Lower lobe of right lung (tissue), 2 donors: ENCODE measurements around the gene PPP1R17. TPM values are rescaled to one million over a fixed set of nuclear protein-coding genes. Genes with fewer than 3 reads are reported as not detected.
A peak's percentile ranks its signal among the peaks of the same experiment; 100 is the strongest.

Experiments
- ATAC-seq, 2 donors: fragments of 200-7000 bp; cut with Tn5 transposase; one replicate each; pipeline ENCODE4 v1.9.1; 2020 to 2022; ENCODE audit warnings: mild to moderate bottlenecking in 2 of 2, moderate library complexity in 2 of 2
- DNase-seq: peaks from one replicate; pipeline ENCODE4 v3.0.0-alpha.2; 2020
- H3K27ac ChIP-seq: fragments of 200-600 bp; one replicate; pipeline ENCODE4 v1.8.0; 2022
- H3K27me3 ChIP-seq: fragments of 200-600 bp; one replicate; pipeline ENCODE4 v1.8.0; 2022; ENCODE audit warnings: low read depth
- H3K36me3 ChIP-seq: fragments of 200-600 bp; one replicate; pipeline ENCODE4 v1.8.0; 2022; ENCODE audit warnings: mild to moderate bottlenecking
- H3K4me1 ChIP-seq: fragments of 200-600 bp; one replicate; pipeline ENCODE4 v1.8.0; 2022
- H3K4me3 ChIP-seq: fragments of 200-600 bp; one replicate; pipeline ENCODE4 v1.8.0; 2022; ENCODE audit warnings: mild to moderate bottlenecking
- H3K9me3 ChIP-seq: fragments of 200-600 bp; one replicate; pipeline ENCODE4 v1.8.0; 2022
- CTCF ChIP-seq: fragments of 200-600 bp; IDR thresholded peaks from one replicate; pipeline ENCODE4 v1.8.0; 2022; ENCODE audit warnings: antibody characterized with exemption, mild to moderate bottlenecking
- intact Hi-C: fragments of 100-400 bp; cut with DNase I; formaldehyde crosslinking; loops from one replicate; pipeline ENCODE4 v1.11.0; 2022
- long read RNA-seq: library from polyadenylated mRNA; unstranded; transcript quantifications from one replicate; pipeline ENCODE4 v2.0.0, GENCODE V29; 2021
- total RNA-seq: library from RNA; stranded (reverse); fragmentation: NEBNext Ultra II Directional; extraction: Animal tissue kit (Norgen Biotek cat#: 25700); gene quantifications from one replicate; pipeline ENCODE4 v1.2.1, GENCODE V29; 2021
- donor health status: DM: no; HTN: yes; CAD: no; lungs with severe emphysema.

PPP1R17 gene
- total RNA-seq: not detected
- long read RNA-seq: 0 reads

- Histone ChIP-seq H3K27ac (no peak within 1 kb of the TSS), H3K9me3 (no peaks in the 10 kb centered on the region), H3K27me3 (no peaks in the 10 kb centered on the region), H3K4me1 (peaks cover 6% of the 10 kb centered on the region), H3K36me3 (no peaks in the 10 kb centered on the region), H3K4me3 (no peak within 1 kb of the TSS)
- intact Hi-C loops: no loop called here
- DNase-seq (no peak), ATAC-seq (no peak)
- no peak for TF ChIP-seq CTCF
These were observed at the start of gene PPP1R17 for GRCh38 chr7:31687024-31687748. Gene PPP1R17 (plus strand): TSS chr7:31687215. CDS start chr7:31692442, 5,227 bp downstream.

GRCh38 chr7:31640381-31640780 is 46.6 kb upstream of the PPP1R17 start:
- TF ChIP-seq CTCF: no peak
- no peaks in the 10 kb centered on the region for H3K9me3 ChIP-seq
- no peaks in the 10 kb centered on the region for H3K36me3 ChIP-seq
- intact Hi-C loops: no loop called here
- H3K4me1 ChIP-seq: no peaks in the 10 kb centered on the region
- no peak for DNase-seq
- ATAC-seq: peak in 1 of 2 donors; percentile 41
- no peak overlapping the region for H3K4me3 ChIP-seq
- no peak overlapping the region for H3K27ac ChIP-seq
- H3K27me3 ChIP-seq: no peaks in the 10 kb centered on the region

GRCh38 chr7:31642681-31643115 is 44.3 kb upstream of the PPP1R17 start:
- no peaks in the 10 kb centered on the region for H3K27me3 ChIP-seq
- H3K27ac ChIP-seq: no peak overlapping the region
- ATAC-seq (no peak), DNase-seq (no peak)
- TF ChIP-seq CTCF: no peak
- H3K4me3 ChIP-seq: no peak overlapping the region
- H3K4me1 ChIP-seq: no peaks in the 10 kb centered on the region
- H3K36me3 ChIP-seq: no peaks in the 10 kb centered on the region
- no peaks in the 10 kb centered on the region for H3K9me3 ChIP-seq
- intact Hi-C loops: no loop called here

- ATAC-seq (no peak), DNase-seq (no peak)
- Histone ChIP-seq H3K36me3 (no peaks in the 10 kb centered on the region), H3K27me3 (no peaks in the 10 kb centered on the region), H3K4me1 (no peaks in the 10 kb centered on the region), H3K9me3 (no peaks in the 10 kb centered on the region), H3K27ac (no peak overlapping the region), H3K4me3 (no peak overlapping the region)
- intact Hi-C loops: no loop called here
- TF ChIP-seq CTCF: no peak
These were observed 40.1 kb upstream of the PPP1R17 start for GRCh38 chr7:31646942-31647341.

- intact Hi-C loops: no loop called here
These were observed 39.5 kb upstream of the PPP1R17 start for GRCh38 chr7:31647511-31647910.

More at GRCh38 chr7:31647511-31647910, 39.5 kb upstream of the PPP1R17 start:
- DNase-seq: no peak
- TF ChIP-seq CTCF: no peak
- H3K9me3 ChIP-seq: no peaks in the 10 kb centered on the region
- H3K36me3 ChIP-seq: no peaks in the 10 kb centered on the region
- no peaks in the 10 kb centered on the region for H3K27me3 ChIP-seq
- H3K4me3 ChIP-seq: no peak overlapping the region
- no peak for ATAC-seq
- no peaks in the 10 kb centered on the region for H3K4me1 ChIP-seq
- no peak overlapping the region for H3K27ac ChIP-seq
